Measurements from ENCODE around the gene PMIS2. TPM values are rescaled to one million over a fixed set of nuclear protein-coding genes. Genes with fewer than 3 reads are reported as not detected.
A peak's percentile ranks its signal among the peaks of the same experiment; 100 is the strongest.

PMIS2 gene
- total RNA-seq, 1 donor from 2014 or later, result not detected

DNA sequence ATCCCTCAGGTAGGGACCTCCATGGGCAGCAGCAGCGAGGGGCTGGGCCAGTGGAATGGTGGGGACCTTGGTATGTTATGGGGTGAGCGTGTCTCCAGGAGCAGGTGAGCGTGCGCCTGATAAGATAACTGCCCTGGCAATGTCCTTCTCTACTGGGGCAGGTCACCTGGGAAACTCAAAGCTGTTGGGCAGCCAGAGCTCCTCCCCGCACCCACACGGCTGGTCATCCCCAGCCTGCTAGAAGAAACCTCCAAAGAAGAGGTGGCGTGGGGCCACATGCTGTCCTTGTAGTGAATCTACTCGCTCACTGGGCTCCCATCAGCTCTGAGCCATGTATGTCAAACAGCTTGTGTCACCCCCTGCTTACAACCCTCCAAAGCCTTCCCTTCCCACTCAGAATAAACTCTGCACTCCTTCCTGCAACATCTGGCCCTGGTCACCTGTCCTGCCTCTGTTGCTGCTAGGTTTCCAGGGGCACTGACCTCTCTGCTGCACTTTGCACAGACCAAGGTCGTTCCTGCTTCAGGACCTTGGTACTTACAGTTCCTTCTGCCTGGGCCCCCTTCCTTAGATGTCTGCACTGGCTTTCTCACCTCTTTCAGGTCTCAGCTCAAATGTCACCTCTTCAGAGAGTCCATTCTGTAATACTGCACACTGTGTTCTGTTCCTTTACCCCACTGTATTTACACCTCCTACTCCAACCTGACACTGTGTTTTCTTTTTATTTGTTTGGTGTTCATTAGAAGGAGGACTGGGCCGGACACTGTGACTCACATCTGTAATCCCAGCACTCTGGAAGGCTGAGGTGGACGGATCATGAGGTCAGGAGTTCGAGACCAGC lies 20.7 kb upstream of the PMIS2 start:
- DNase-seq (ENCODE audit: low spot score in 2 of 2), result peak in 1 of 2 donors; percentile 33
- Histone ChIP-seq H3K27ac (no peak overlapping the region), H3K9me3 (no peaks in the 10 kb centered on the region), H3K27me3 (no peaks in the 10 kb centered on the region), H3K4me3 (no peak overlapping the region), H3K36me3 (no peaks in the 10 kb centered on the region), H3K4me1 (no peaks in the 10 kb centered on the region)
- intact Hi-C loops (cut with DNase I), result no loop called here
- TF ChIP-seq, protein P1, sequence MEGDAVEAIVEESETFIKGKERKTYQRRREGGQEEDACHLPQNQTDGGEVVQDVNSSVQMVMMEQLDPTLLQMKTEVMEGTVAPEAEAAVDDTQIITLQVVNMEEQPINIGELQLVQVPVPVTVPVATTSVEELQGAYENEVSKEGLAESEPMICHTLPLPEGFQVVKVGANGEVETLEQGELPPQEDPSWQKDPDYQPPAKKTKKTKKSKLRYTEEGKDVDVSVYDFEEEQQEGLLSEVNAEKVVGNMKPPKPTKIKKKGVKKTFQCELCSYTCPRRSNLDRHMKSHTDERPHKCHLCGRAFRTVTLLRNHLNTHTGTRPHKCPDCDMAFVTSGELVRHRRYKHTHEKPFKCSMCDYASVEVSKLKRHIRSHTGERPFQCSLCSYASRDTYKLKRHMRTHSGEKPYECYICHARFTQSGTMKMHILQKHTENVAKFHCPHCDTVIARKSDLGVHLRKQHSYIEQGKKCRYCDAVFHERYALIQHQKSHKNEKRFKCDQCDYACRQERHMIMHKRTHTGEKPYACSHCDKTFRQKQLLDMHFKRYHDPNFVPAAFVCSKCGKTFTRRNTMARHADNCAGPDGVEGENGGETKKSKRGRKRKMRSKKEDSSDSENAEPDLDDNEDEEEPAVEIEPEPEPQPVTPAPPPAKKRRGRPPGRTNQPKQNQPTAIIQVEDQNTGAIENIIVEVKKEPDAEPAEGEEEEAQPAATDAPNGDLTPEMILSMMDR (IDR thresholded peaks at IDR 0.05), result no peak

DNA sequence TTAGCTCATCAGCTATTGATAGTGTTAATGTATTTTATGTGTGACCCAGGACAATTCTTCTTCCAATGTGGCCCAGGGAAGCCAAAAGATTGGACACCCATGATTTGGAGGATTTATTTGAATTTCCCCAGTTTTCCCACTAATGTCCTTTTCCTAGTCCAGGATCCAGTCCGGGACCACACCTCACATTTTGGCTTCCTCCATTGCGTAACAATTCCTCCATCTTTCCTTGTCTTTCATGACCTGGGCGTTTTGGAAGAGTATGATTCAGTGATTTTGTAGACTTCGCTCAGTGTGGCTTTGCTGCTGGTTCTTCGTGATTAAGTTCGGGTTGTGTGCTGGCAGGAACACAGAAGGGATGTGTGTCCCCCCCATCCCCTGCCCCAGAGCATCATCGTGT lies 19.2 kb upstream of the PMIS2 start:
- TF ChIP-seq, protein P1 (IDR thresholded peaks at IDR 0.05), result no peak
- Histone ChIP-seq H3K36me3 (no peaks in the 10 kb centered on the region), H3K27me3 (no peaks in the 10 kb centered on the region), H3K4me1 (no peaks in the 10 kb centered on the region), H3K9me3 (no peaks in the 10 kb centered on the region), H3K27ac (no peak overlapping the region), H3K4me3 (no peak overlapping the region)
- peak in 1 of 2 donors; percentile 27 for DNase-seq (ENCODE audit: low spot score in 2 of 2)
- intact Hi-C loops (cut with DNase I), result no loop called here

GRCh38 chr19:35569281-35569781 lies 16.6 kb upstream of the PMIS2 start:
- DNase-seq (ENCODE audit: low spot score in 2 of 2), result peak in 1 of 2 donors; percentile 34
- intact Hi-C loops (cut with DNase I), result no loop called here
- no peaks in the 10 kb centered on the region for H3K4me1 ChIP-seq
- no peaks in the 10 kb centered on the region for H3K36me3 ChIP-seq
- H3K9me3 ChIP-seq, result no peaks in the 10 kb centered on the region
- TF ChIP-seq, protein P1 (IDR thresholded peaks at IDR 0.05), result no peak
- H3K4me3 ChIP-seq, result no peak overlapping the region
- H3K27me3 ChIP-seq, result no peaks in the 10 kb centered on the region
- H3K27ac ChIP-seq, result no peak overlapping the region

DNA sequence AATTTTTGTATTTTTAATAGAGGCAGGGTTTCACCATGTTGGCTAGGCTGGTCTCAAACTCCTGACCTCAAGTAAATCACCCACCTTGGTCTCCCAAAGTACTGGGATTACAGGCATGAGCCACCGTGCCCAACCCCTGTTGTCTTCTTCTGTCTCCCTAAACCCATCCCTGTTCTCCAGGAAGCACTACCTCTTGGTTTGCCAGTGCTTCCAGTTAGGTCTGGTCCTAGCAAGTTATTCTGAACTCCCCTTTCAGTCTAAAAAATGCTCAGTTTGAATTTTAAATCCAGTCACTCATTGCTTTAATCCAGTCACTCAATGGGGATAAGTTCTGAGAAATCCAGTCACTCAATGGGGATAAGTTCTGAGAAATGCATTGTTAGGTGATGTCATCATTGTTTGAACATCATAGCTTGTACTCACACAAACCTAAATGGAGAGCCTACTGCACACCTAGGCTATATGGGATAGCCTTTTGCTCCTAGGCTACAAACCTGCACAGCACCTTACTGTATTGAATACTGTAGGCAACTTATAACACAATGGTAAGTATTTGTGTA lies 14.5 kb upstream of the PMIS2 start:
- peaks cover 11% of the 10 kb centered on the region in 2 donors for H3K9me3 ChIP-seq
- no peaks in the 10 kb centered on the region for H3K27me3 ChIP-seq
- no peak overlapping the region for H3K4me3 ChIP-seq
- intact Hi-C loops (cut with DNase I), result no loop called here
- no peak overlapping the region for H3K27ac ChIP-seq
- no peaks in the 10 kb centered on the region for H3K4me1 ChIP-seq
- peak in 1 of 2 donors; percentile 16 for DNase-seq (ENCODE audit: low spot score in 2 of 2)
- TF ChIP-seq, protein P1 (IDR thresholded peaks at IDR 0.05), result no peak
- no peaks in the 10 kb centered on the region for H3K36me3 ChIP-seq

DNA sequence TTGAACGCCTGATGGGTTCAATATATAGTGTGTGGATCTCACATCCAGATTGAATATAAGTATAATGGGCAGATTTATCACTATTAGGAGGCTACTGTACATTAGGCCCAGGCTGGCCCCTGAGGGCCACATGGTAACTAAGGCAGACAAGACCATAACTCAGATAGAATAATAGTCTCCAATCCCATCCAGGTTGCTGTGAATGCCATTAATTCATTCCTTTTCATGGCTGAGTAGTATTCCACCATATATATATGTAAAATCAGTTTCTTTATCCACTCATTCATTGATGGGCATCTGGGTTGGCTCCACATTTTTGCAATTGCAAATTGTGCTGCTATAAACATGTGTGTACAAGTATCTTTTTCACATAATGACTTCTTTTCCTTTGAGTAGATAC lies 8.1 kb upstream of the PMIS2 start:
- Histone ChIP-seq H3K36me3 (no peaks in the 10 kb centered on the region), H3K27me3 (no peaks in the 10 kb centered on the region), H3K27ac (no peak overlapping the region), H3K4me1 (no peaks in the 10 kb centered on the region), H3K9me3 (peaks cover 13 to 17% of the 10 kb centered on the region in 2 donors), H3K4me3 (no peak overlapping the region)
- intact Hi-C loops (cut with DNase I), result no loop called here
- TF ChIP-seq, protein P1 (IDR thresholded peaks at IDR 0.05), result no peak
- no peak for DNase-seq (ENCODE audit: low spot score in 2 of 2)

Measured in ascending aorta (tissue), 2 donors.